ENCODE measurements around the gene SLC25A38.
"Not testable (repeated sequence)": the region's sequence is repeated elsewhere in the genome, so short reads cannot be mapped to it uniquely, and the experiment has no call there.

The SLC25A38 gene

GRCh38 chr3:39407259-39407629 is 24.1 kb downstream of the SLC25A38 start:
- no peak for DNase-seq (ENCODE audit: low read depth in 2 of 2)

- DNase-seq (ENCODE audit: low read depth in 2 of 2): no peak
These were observed 24.8 kb downstream of the SLC25A38 start for GRCh38 chr3:39407773-39408492.

- DNase-seq (ENCODE audit: low read depth in 2 of 2): no peak
These were observed 25.6 kb downstream of the SLC25A38 start for GRCh38 chr3:39408493-39409372.

- no peak for DNase-seq (ENCODE audit: low read depth in 2 of 2)
These were observed 26.5 kb downstream of the SLC25A38 start for GRCh38 chr3:39409514-39410136.

GRCh38 chr3:39410893-39411292 is 27.7 kb downstream of the SLC25A38 start:
- no peak for DNase-seq (ENCODE audit: low read depth in 2 of 2)

GRCh38 chr3:39412668-39413260 is 29.6 kb downstream of the SLC25A38 start:
- no peak for DNase-seq (ENCODE audit: low read depth in 2 of 2)

- DNase-seq (ENCODE audit: low read depth in 2 of 2): no peak
These were observed 30.7 kb downstream of the SLC25A38 start for GRCh38 chr3:39413691-39414420.

GRCh38 chr3:39414421-39414907 is 31.3 kb downstream of the SLC25A38 start:
- no peak for DNase-seq (ENCODE audit: low read depth in 2 of 2)

- DNase-seq (ENCODE audit: low read depth in 2 of 2): not testable (repeated sequence)
These were observed 32.1 kb downstream of the SLC25A38 start for GRCh38 chr3:39415302-39415701.

GRCh38 chr3:39415983-39416382 is 32.8 kb downstream of the SLC25A38 start:
- DNase-seq (ENCODE audit: low read depth in 2 of 2): no peak

- DNase-seq (ENCODE audit: low read depth in 2 of 2): not testable (repeated sequence)
These were observed 33.8 kb downstream of the SLC25A38 start for GRCh38 chr3:39416998-39417397.

- DNase-seq (ENCODE audit: low read depth in 2 of 2): not testable (repeated sequence)
These were observed 35.5 kb downstream of the SLC25A38 start for GRCh38 chr3:39418556-39419225.

GRCh38 chr3:39419742-39420315 is 36.7 kb downstream of the SLC25A38 start:
- DNase-seq (ENCODE audit: low read depth in 2 of 2): no peak

GRCh38 chr3:39420543-39420942 is 37.4 kb downstream of the SLC25A38 start:
- no peak for DNase-seq (ENCODE audit: low read depth in 2 of 2)

GRCh38 chr3:39423436-39423970 is 40.3 kb downstream of the SLC25A38 start:
- DNase-seq (ENCODE audit: low read depth in 2 of 2): no peak

- DNase-seq (ENCODE audit: low read depth in 2 of 2): no peak
These were observed 43.1 kb downstream of the SLC25A38 start for GRCh38 chr3:39426312-39426711.

- DNase-seq (ENCODE audit: low read depth in 2 of 2): no peak
These were observed 44.3 kb downstream of the SLC25A38 start for GRCh38 chr3:39427506-39427905.

- no peak for DNase-seq (ENCODE audit: low read depth in 2 of 2)
These were observed 45.6 kb downstream of the SLC25A38 start for GRCh38 chr3:39428745-39429201.

- no peak for DNase-seq (ENCODE audit: low read depth in 2 of 2)
These were observed 46.3 kb downstream of the SLC25A38 start for GRCh38 chr3:39429466-39429865.

- DNase-seq (ENCODE audit: low read depth in 2 of 2): no peak
These were observed 49.2 kb downstream of the SLC25A38 start for GRCh38 chr3:39432342-39432741.
